ENCODE measurements around the gene SEMA4B. TPM values are rescaled to one million over a fixed set of nuclear protein-coding genes. Genes with fewer than 3 reads are reported as not detected.
A peak's percentile ranks its signal among the peaks of the same experiment; 100 is the strongest.

SEMA4B gene
- total and polyA plus RNA-seq, 10 of the 15 experiments (the other 5 are each of a cell fraction or from before 2014, with no cell fraction given): 0.87 to 26.0 (median 9.3) TPM

- ChIA-PET POLR2A (interaction anchor here (0.8 to 2.4 kb wide), 4 partner anchors 10 to 53 kb away, joined by 3 to 15 read pairs (median 5); partner anchors contain the start of genes CIB1 and GDPGP1), CTCF (interaction anchor here (0.7 to 4.2 kb wide), 30 partner anchors 9 to 652 kb away, joined by 3 to 40 read pairs (median 4); partner anchors contain the start of genes CIB1, GDPGP1, SEMA4B and TTLL13), RAD21 (ENCODE audit: unreplicated experiment) (interaction anchor here (0.6 to 3.6 kb wide), 19 partner anchors 10 to 323 kb away, joined by 3 to 25 read pairs (median 4); partner anchors contain the start of genes CIB1, GDPGP1 and SEMA4B), SMC1A (ENCODE audit: uncharacterized antibody, unreplicated experiment) (interaction anchor here (0.6 to 3.0 kb wide), 15 partner anchors 11 to 323 kb away, joined by 3 to 24 read pairs (median 5); partner anchors contain the start of genes CIB1 and GDPGP1)
- FAIRE-seq: no peak
- H3K9me3 ChIP-seq (replicated peaks; ENCODE audit: control insufficient read depth, insufficient read depth, low read length): no peaks in the 10 kb centered on the region
- H2AFZ ChIP-seq (ENCODE audit: control insufficient read depth, low read depth, low read length): no peak overlapping the region
- no peaks in the 10 kb centered on the region for H3K79me2 ChIP-seq (ENCODE audit: control insufficient read depth, insufficient read depth, low read length)
- no peak overlapping the region for H3K4me2 ChIP-seq (ENCODE audit: control insufficient read depth, insufficient read depth)
- DNase-seq (ENCODE audit: low read depth, low spot score): no peak
- H3K27me3 ChIP-seq (replicated peaks in 1 of 2; ENCODE audit: control insufficient read depth in 2 of 2, insufficient read depth in 2 of 2, low read length in 1 of 2): no peaks in the 10 kb centered on the region
- peaks cover 5 to 13% of the 10 kb centered on the region in 2 experiments; a peak in 3 of 4 replicates for H3K36me3 ChIP-seq (ENCODE audit: control insufficient read depth in 2 of 2, insufficient read depth in 2 of 2, low read length in 1 of 2)
- H3K4me1 ChIP-seq (ENCODE audit: control insufficient read depth, insufficient read depth, low read length): peaks cover 2% of the 10 kb centered on the region; the same call in 1 of the 2 replicates
- no TSS peak for BruUV-seq (replicated peaks)
- H3K27ac ChIP-seq (ENCODE audit: control insufficient read depth, insufficient read depth): no peak overlapping the region
- H3K9ac ChIP-seq (ENCODE audit: control insufficient read depth, insufficient read depth, low read length): no peak overlapping the region
- H3K4me3 ChIP-seq: no peak overlapping the region
- peak; percentile 83 for ATAC-seq
- 60% methylated on average over 14 of the region's 14 CpGs for WGBS (ENCODE audit: insufficient coverage, insufficient replicate concordance, low lambda C conversion rate, missing lambda C conversion rate)
- in situ Hi-C loops (cut with MboI) (no loop called here), intact Hi-C loops (cut with micrococcal nuclease; ENCODE audit: unreplicated experiment) (no loop called here)
- no peaks in the 10 kb centered on the region; the same call in 1 of the 2 replicates for H4K20me1 ChIP-seq (ENCODE audit: control insufficient read depth, insufficient read depth)
- TF ChIP-seq BCL11A (IDR thresholded peaks at IDR 0.05; ENCODE audit: low read depth, low read length): no peak
- TF ChIP-seq STAT1 (conservative IDR thresholded peaks at IDR 0.05): no peak
- no peak for TF ChIP-seq DPF2 (IDR thresholded peaks at IDR 0.05)
- TF ChIP-seq ZBTB33 (IDR thresholded peaks at IDR 0.05): no peak
- TF ChIP-seq SKIL (IDR thresholded peaks at IDR 0.05; ENCODE audit: low read depth, poor library complexity, severe bottlenecking): no peak
- no peak for TF ChIP-seq POLR2A (IDR thresholded peaks at IDR 0.05; ENCODE audit: low read depth, low read length)
- TF ChIP-seq E2F8 (IDR thresholded peaks at IDR 0.05; ENCODE audit: low read depth, partially characterized antibody): no peak
- peak; percentile 82 for TF ChIP-seq SMC3 (IDR thresholded peaks at IDR 0.05; ENCODE audit: borderline replicate concordance, low read length)
- no peak for TF ChIP-seq NFYB (IDR thresholded peaks at IDR 0.05; ENCODE audit: insufficient read depth, low read depth, low read length)
- no peak for TF ChIP-seq ESRRA (IDR thresholded peaks at IDR 0.05; ENCODE audit: low read length)
- TF ChIP-seq JUND (IDR thresholded peaks at IDR 0.05; ENCODE audit: low read depth, low read length): no peak
- TF ChIP-seq PML (IDR thresholded peaks at IDR 0.05; ENCODE audit: low read length): no peak
- no peak for TF ChIP-seq MTA2 (IDR thresholded peaks at IDR 0.05; ENCODE audit: low read depth)
- no peak for TF ChIP-seq NR2F1 (conservative IDR thresholded peaks at IDR 0.05)
- TF ChIP-seq SUZ12 (IDR thresholded peaks at IDR 0.05; ENCODE audit: unreplicated experiment): no peak
- no peak for TF ChIP-seq BACH1 (IDR thresholded peaks at IDR 0.05; ENCODE audit: borderline replicate concordance)
- no peak for TF ChIP-seq HCFC1 (IDR thresholded peaks at IDR 0.05; ENCODE audit: low read length)
- TF ChIP-seq YY1 (IDR thresholded peaks at IDR 0.05; ENCODE audit: low read depth, low read length): 0 out of 2 replicates have a peak, but pooled peaks have one; percentile 19
These were observed 20.2 kb downstream of the SEMA4B start for GRCh38 chr15:90221246-90221900.
